Measurements from ENCODE around the gene UGT1A8. TPM values are rescaled to one million over a fixed set of nuclear protein-coding genes. Genes with fewer than 3 reads are reported as not detected.

Gene UGT1A8
- total RNA-seq, 1 donor from 2014 or later = not detected

- peaks cover 35% of the 10 kb centered on the region for H3K27me3 Mint-ChIP-seq (ENCODE audit: unreplicated experiment)
- no peak overlapping the region for H3K4me3 Mint-ChIP-seq (ENCODE audit: unreplicated experiment)
- H3K9me3 Mint-ChIP-seq (ENCODE audit: unreplicated experiment) = peaks cover 18% of the 10 kb centered on the region
- no peaks in the 10 kb centered on the region for H3K4me1 Mint-ChIP-seq (ENCODE audit: unreplicated experiment)
- H3K27ac Mint-ChIP-seq (ENCODE audit: unreplicated experiment) = no peak overlapping the region
- no peak for DNase-seq (ENCODE audit: extremely low spot score, unreplicated experiment)
- TF ChIP-seq, protein P1, sequence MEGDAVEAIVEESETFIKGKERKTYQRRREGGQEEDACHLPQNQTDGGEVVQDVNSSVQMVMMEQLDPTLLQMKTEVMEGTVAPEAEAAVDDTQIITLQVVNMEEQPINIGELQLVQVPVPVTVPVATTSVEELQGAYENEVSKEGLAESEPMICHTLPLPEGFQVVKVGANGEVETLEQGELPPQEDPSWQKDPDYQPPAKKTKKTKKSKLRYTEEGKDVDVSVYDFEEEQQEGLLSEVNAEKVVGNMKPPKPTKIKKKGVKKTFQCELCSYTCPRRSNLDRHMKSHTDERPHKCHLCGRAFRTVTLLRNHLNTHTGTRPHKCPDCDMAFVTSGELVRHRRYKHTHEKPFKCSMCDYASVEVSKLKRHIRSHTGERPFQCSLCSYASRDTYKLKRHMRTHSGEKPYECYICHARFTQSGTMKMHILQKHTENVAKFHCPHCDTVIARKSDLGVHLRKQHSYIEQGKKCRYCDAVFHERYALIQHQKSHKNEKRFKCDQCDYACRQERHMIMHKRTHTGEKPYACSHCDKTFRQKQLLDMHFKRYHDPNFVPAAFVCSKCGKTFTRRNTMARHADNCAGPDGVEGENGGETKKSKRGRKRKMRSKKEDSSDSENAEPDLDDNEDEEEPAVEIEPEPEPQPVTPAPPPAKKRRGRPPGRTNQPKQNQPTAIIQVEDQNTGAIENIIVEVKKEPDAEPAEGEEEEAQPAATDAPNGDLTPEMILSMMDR (IDR thresholded peaks at IDR 0.05) = no peak
- H3K36me3 Mint-ChIP-seq (ENCODE audit: unreplicated experiment) = no peaks in the 10 kb centered on the region
These were observed 163.3 kb downstream of the UGT1A8 start for GRCh38 chr2:233780771-233781170.

- H3K9me3 Mint-ChIP-seq (ENCODE audit: unreplicated experiment) = no peaks in the 10 kb centered on the region
- H3K27ac Mint-ChIP-seq (ENCODE audit: unreplicated experiment) = no peak overlapping the region
- H3K4me1 Mint-ChIP-seq (ENCODE audit: unreplicated experiment) = no peaks in the 10 kb centered on the region
- peak; percentile 67 for DNase-seq (ENCODE audit: extremely low spot score, unreplicated experiment)
- TF ChIP-seq, protein P1 (IDR thresholded peaks at IDR 0.05) = no peak
- H3K27me3 Mint-ChIP-seq (ENCODE audit: unreplicated experiment) = peaks cover 19% of the 10 kb centered on the region
- no peaks in the 10 kb centered on the region for H3K36me3 Mint-ChIP-seq (ENCODE audit: unreplicated experiment)
- no peak overlapping the region for H3K4me3 Mint-ChIP-seq (ENCODE audit: unreplicated experiment)
These were observed 172.1 kb downstream of the UGT1A8 start for GRCh38 chr2:233789554-233789953.

DNA sequence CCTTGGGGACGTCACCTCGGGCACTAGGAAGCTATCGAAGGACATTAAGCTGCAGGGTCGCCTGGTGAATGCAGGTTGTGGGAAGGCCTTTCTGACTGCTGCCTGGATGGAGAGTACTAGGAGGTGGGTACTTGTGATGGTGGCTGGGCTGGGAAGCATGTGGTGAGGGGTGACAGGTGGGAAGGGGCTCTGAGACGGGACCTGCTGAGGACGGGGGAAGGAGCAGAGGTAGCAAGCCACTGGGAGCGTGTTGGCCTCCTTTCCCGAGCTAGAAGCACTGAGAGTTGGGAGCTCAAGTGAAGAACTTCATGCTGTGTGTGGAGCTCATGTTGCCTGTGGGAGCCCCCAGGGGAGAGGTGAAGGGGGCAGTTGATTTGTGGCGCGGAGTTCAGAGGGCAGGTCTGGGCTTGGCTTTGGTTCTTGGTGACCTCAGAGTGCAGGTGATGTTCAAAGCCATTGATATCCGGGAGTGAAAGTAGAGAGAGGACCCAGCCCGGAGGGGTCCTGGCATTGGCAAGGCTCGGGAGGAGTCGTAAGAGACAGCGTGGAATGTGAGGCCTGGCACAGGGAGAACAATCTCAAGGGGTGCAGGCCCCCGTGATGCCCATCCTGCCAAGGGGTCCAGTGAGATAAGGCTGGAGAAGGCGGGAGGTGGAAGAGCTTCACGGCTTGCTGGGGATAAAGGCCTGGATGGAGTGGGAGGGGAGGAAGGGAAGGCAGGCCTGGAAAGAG lies 173.9 kb downstream of the UGT1A8 start:
- Mint-ChIP-seq H3K9me3 (ENCODE audit: unreplicated experiment) (no peaks in the 10 kb centered on the region), H3K36me3 (ENCODE audit: unreplicated experiment) (no peaks in the 10 kb centered on the region), H3K27me3 (ENCODE audit: unreplicated experiment) (peaks cover 11% of the 10 kb centered on the region), H3K4me3 (ENCODE audit: unreplicated experiment) (no peak overlapping the region), H3K4me1 (ENCODE audit: unreplicated experiment) (no peaks in the 10 kb centered on the region), H3K27ac (ENCODE audit: unreplicated experiment) (no peak overlapping the region)
- DNase-seq (ENCODE audit: extremely low spot score, unreplicated experiment) = peak; percentile 77
- TF ChIP-seq, protein P1 (IDR thresholded peaks at IDR 0.05) = no peak

DNA sequence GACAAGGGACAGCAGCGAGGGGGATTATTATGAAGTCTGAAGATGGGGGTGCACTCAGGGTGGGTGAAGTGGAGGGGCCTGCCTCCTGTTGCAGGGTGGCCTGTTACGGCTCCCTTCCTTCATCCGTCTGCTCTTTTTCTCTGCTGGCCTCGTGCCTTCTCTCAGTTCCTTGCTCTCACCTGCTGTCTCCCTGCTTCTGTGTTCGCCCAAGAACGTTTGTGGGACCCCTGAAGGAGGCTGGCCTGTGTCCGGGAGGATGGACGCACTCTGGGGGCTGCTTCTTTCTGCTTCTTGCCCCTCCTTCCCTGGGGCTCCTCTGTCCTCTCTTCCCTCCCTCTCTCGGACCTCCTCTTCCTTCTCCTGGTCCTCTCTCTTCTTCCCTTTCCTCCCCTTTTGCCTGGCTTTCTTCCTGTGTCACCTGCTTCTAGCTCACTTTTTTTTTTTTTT lies 174.5 kb downstream of the UGT1A8 start:
- Mint-ChIP-seq H3K4me3 (ENCODE audit: unreplicated experiment) (no peak overlapping the region), H3K9me3 (ENCODE audit: unreplicated experiment) (no peaks in the 10 kb centered on the region), H3K27me3 (ENCODE audit: unreplicated experiment) (peaks cover 8% of the 10 kb centered on the region), H3K36me3 (ENCODE audit: unreplicated experiment) (no peaks in the 10 kb centered on the region), H3K4me1 (ENCODE audit: unreplicated experiment) (no peaks in the 10 kb centered on the region), H3K27ac (ENCODE audit: unreplicated experiment) (no peak overlapping the region)
- peak; percentile 74 for DNase-seq (ENCODE audit: extremely low spot score, unreplicated experiment)
- TF ChIP-seq, protein P1 (IDR thresholded peaks at IDR 0.05) = no peak

GRCh38 chr2:233792720-233793119 lies 175.3 kb downstream of the UGT1A8 start:
- H3K4me3 Mint-ChIP-seq (ENCODE audit: unreplicated experiment) = no peak overlapping the region

More at GRCh38 chr2:233792720-233793119, 175.3 kb downstream of the UGT1A8 start:
- Mint-ChIP-seq H3K27ac (ENCODE audit: unreplicated experiment) (no peak overlapping the region), H3K4me1 (ENCODE audit: unreplicated experiment) (no peaks in the 10 kb centered on the region), H3K9me3 (ENCODE audit: unreplicated experiment) (no peaks in the 10 kb centered on the region), H3K27me3 (ENCODE audit: unreplicated experiment) (peaks cover 8% of the 10 kb centered on the region), H3K36me3 (ENCODE audit: unreplicated experiment) (no peaks in the 10 kb centered on the region)
- TF ChIP-seq, protein P1 (IDR thresholded peaks at IDR 0.05) = no peak
- no peak for DNase-seq (ENCODE audit: extremely low spot score, unreplicated experiment)
